GM21526 (cell line): ENCODE results near the gene EYA3.
"Not testable (repeated sequence)": the region's sequence is repeated elsewhere in the genome, so short reads cannot be mapped to it uniquely, and the experiment has no call there.

Experiments used
- ATAC-seq: cut with Tn5 transposase; IDR thresholded peaks from one replicate; pipeline ENCODE4 v1.9.1; 2021; ENCODE audit warnings: moderate library complexity; ENCODE audit not compliant: unreplicated experiment, low FRiP score

The EYA3 gene

DNA sequence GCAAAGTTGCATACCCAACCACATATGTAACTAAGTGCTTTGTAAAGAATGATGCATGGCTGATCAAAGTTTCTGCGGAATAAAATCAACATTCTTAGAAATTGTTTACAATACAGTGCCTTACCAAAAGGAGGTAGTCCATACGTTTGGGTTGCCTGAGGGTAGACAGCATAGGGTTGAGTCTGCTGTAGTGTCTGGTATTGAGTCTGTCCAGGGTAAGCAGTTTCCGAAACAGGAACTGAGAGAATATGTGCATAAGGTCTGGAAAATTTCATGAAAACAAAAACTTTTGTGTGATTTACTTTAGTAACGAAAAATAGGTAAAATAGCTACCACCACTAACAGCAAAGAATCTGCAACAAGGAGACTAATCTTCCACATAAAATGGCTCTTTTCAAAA is 53.0 kb downstream of the EYA3 start:
- no peak for ATAC-seq

DNA sequence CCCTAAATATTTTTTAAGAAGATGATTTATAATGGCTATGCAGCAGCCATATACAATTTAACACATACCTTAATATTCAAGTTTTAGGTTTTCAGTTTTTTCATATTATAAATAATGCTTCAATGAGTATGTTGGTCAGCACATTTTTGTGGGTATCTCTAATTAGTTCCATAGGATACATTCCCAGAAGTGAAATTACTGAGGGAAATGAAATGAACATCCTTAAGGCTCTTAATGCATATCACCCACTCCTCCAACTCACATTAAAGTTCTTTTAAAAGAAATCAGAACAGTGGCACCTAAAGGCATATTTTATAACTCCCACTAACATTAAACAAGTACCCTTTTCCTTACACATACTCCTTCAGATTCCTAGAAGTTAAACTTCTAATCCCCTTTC is 56.1 kb downstream of the EYA3 start:
- no peak for ATAC-seq

DNA sequence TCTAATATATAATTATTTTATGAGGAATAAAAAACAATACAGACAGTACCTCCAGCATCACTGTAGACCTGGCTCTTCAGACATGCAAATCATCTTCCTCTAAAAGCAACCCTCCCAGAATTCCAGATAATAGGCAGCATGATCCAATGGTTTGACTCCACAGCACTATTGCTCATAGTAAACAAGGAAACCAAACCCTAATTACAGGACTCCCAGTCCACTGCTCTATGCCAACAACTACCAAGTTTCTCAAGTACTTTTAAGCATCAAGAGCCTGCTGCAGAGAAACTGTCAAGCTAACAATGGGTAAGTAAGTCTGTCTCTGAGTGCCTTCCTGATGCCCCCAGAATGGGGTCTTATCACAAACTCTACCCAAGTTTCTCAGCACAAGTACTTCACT is 57.2 kb downstream of the EYA3 start:
- ATAC-seq, result no peak

DNA sequence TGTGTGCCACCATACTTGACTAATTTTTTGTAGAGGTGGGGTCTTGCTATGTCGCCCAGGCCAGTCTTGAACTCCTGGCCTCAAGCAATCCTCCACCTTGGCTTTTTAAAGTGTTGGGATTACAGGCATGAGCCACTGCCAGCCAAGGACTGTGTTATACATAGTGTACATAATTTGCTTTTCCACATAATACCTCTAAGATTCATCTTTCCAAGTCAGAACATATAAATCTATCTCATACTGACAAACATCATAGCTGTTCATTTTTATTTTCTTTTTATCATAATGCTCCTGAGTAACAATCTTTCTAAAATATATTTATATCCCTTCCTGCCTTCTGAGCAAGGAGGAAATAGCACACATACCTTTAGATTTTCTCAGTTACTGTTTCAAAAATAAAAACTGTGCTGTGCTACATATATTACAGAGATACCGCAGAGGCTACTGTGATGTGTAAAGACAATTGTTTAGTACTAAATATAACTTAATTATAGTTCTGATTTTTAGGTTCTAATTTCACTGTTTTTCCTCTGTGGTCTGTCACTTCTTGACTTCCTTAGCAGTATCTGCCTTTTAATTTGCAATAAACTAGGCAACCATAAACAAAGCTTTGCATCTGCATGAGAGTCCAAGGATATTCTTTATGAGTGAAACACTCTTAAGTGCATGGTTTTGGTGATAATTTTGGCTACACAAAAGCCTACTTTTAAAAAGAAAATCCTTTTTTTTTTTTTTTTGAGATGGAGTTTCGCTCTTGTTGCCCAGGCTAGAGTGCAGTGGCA is 59.3 kb downstream of the EYA3 start:
- ATAC-seq, result no peak

DNA sequence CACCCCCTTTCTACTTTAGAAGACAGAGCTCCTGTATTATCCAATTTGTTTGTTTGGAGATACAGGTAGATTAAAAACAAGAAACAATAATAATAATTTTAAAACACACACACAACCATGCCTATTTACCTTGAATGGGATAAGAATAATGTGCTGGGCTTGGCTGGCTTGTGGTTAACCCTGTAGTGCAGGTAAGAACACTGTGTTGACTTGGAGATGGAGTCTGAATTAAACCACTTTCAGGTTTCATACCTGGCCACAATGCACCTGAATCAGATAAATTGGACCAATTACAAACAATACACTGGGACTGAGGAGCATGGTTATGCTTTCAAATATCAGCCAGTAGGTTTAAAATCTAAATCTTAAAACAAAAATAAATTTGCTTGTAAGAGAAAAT is 60.8 kb downstream of the EYA3 start:
- no peak for ATAC-seq

DNA sequence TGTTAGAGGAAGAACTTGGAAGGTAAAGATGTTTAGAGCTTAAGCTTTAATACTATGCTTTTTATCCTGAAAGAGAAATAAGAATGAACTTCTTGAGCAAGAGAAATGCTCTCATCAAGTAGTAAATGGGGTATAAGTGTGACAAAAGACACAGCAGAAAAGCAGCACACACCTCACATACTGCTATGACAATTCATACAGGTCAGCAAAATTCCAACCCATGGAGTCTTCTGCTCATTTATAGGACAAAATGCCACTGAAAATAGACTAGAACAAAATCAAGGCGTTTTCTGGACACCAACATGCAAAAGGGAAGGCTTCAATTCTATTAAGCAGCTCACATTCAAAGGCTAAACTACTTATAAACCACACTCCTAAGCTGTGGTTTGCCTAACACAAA is 61.2 kb downstream of the EYA3 start:
- no peak for ATAC-seq

DNA sequence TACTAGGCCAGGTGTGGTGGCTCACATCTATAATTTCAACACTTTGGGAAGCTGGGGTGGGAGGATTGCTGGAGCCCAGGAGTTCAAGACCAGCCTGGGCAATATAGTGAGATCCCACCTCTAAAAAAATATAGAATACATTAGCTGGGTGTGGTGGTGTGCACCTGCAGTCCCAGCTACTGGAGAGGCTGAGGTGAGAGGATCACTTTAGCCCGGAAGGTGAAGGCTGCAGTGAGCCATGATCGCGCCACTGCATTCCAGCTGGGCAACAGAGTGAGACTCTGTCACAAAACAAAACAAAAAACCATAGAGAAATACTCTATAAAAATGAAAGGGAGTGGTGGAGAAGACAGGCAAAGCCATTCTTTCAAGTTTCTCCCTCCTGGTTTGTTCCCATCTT is 62.1 kb downstream of the EYA3 start:
- ATAC-seq, result no peak

DNA sequence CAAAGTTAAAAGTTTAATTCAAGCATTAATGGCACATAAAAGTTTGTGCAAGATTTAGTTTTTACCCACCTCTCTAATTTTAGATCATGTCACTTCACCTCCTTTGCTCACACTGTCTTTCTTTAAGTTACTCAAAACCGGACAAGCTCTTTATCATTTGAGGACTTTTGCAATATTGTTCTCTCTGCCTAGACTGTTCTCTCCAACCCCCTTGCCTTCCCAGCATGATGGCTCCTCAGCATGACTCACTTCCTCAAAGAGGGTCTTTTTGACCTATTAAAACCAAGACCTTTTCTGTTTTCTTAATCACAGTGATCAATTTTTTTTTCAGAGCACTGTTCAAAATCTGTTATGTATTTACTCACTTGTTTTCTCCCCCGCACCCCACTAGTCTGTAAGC is 67.3 kb downstream of the EYA3 start:
- no peak for ATAC-seq

DNA sequence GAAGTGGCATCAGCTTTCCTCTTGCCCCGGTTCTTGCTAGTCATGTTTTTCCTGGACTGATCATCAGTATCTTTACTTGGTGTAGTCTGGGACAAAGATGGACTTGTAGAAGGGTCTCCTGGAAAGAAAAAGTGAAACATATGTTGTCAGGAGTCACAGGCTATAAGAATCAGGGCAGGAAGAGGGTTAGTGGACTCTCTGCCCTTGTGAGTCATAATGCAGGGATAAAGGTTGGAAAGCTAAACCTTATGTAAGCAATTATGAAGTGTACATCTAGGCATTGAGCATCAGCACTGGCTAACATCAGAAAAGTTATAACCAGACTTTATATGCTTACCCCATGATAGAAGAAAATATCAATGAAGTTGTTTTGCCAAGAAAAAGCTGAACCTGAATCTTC is 77.4 kb downstream of the EYA3 start:
- no peak for ATAC-seq

DNA sequence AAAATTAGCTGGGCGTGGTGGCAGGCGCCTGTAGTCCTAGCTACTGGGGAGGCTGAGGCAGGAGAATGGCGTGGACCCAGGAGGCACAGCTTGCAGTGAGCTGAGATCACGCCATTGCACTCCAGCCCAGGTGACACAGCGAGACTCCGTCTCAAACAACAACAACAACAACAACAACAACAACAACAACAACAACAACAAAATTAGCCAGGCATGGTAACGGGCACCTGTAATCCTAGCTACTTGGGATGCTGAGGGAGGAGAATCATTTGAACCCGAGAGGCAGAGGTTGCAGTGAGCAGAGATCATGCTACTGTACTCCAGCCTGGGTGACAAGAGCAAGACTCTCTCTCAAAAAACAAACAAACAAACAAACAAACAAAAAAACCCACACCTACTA is 85.3 kb downstream of the EYA3 start:
- ATAC-seq, result not testable (repeated sequence)

DNA sequence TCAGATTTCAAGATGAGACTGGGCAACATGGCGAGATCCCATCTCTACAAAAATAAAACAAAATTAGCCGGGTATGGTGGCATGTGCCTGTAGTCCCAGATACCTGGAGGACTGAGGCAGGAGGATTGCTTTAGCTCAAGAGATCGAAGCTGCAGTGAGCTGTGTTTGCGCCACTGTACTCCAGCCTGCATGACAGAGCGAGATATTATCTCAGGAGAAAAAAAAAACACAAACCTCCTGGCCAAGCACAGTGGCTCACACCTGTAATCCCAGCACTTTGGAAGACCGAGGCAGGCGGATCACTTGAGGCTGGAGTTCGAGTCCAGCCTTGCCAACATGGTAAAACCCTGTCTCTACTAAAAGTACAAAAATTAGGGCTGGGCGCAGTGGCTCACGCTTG is 85.8 kb downstream of the EYA3 start:
- no peak for ATAC-seq

DNA sequence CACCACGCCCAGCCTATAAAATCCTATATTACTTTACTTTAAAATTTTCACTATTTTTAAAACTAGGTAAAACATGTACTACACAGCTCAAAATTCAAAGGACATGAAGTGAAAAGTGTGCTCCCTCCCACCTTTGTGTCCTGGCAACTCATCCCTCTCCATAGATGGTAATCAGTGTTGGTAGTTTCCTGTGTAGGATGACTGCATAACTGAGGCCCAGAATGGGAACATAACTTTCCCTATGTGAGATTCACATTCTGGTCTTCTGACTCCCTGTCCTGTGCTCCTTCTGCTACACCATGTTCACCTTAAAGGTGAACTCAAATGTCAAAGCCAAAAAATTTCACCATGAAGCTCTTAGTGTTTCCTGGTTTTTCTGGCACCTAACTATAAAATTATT is 89.4 kb downstream of the EYA3 start:
- no peak for ATAC-seq

DNA sequence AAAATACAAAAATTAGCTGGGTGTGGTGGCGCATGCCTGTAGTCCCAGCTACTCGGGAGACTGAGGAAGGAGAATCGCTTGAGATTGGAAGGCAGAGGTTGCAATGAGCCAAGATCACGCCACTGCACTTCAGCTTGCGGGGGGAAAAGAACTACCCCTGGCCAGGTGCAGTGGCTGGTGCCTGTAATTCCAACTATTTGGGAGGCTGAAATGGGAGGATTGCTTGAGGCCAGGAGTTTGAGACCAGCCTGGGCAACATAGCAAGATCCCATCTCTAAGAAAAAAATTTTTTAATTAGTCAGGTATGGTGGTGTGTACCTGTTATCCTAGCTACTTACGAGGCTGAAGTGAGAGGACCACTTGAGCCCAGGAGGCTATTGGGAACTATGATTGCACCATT is 93.9 kb downstream of the EYA3 start:
- ATAC-seq, result not testable (repeated sequence)

DNA sequence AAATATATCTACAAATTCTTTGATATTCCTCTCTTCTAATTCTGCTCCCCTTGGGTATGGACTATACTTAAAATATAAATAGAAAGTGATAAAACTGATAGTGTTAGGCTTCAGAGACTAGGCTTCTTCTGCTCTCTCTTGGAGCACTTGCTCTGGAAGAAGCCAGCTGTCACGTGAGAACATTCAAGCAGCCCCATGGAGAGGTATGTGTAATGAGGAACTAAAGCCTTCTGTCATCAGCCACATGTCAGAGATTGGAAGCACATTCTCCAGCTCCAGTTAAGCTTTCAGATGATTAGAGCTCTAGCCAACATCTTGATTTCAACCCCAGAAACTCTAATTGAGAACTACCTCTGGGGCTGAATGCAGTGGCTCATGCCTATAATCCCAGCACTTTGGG is 94.3 kb downstream of the EYA3 start:
- ATAC-seq, result no peak

DNA sequence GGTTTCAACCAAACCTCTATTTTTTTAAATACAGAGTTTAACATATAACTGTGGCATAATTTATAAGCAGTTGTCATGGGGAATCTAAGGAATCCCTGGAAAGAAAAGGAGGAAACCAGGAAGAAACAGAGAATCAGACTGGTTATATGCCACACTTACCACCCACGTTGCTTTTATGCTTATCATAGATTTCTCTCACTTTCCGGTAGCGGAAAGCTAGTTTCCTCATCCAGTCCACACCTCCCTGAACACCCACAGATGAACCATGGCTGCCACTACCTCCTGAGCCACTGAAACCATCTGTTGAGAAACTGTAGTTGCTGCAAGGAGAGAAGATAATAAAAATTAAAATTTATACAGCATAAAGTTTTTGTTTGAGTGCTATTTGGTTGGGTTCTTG is 95.2 kb downstream of the EYA3 start:
- ATAC-seq, result no peak

DNA sequence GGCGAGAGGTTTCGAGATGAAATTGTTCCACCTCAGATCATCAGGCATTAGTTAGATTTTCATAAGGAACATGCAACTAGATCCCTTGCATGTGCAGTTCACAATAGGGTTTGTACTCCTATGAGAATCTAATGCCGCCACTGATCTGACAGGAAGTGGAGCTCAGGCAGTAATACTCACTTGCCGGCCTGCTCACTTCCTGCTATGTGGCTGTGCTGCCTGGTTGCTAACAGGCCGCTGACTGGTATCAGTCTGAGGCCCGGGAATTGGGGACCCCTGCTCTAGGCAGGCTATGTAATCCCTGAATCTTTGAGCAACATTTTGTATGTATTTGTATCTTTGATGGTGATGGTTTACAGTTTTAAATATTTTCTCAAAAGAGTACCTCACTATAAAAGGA is 96.1 kb downstream of the EYA3 start:
- ATAC-seq, result no peak

DNA sequence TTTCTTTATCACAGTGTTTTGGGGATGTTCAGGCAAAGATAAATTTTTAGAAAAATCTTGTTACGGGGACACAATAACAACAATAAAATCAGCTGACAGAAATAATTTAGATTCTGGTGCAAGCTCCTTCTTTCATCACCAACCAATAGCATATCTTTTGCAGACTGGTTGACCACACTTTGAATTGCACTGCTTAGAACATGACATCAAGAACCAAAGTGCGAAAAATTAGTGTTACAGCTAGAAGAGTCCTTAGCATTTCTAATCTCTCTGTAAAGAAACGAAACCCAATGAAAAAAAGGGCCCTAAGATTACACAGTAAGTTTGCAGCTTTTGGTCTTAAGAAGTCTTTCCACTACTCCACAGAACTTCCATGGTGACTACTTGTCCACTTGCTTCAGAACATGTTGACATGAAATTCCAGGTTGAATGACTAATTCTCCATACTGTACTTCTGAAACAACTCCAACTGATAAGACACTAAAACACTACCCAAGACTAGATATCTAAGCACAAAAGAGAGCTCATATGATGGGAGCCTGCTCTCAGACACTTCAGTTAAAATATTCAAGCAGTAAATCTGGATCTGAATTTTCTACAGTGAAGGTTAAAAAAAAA is 97.4 kb downstream of the EYA3 start:
- ATAC-seq, result no peak

DNA sequence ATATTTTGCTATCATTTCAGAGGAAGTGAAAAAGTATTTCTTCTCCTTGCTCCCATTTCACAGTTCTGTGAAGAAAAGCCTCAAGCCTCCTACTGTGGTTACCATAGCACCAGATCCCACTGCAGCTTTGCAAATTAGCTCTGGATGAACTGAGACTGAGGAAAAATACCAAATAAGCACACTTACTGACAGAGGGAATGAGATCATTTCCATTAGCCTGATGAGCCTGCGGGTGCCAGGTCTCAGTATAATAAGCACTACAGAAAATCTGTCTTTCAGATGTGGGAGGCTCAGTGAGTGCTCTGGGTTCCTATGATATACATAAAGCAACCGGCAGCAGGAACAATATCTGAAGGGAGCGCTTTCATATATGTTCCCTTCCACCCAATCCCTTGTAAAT is 107.3 kb downstream of the EYA3 start:
- ATAC-seq, result no peak

DNA sequence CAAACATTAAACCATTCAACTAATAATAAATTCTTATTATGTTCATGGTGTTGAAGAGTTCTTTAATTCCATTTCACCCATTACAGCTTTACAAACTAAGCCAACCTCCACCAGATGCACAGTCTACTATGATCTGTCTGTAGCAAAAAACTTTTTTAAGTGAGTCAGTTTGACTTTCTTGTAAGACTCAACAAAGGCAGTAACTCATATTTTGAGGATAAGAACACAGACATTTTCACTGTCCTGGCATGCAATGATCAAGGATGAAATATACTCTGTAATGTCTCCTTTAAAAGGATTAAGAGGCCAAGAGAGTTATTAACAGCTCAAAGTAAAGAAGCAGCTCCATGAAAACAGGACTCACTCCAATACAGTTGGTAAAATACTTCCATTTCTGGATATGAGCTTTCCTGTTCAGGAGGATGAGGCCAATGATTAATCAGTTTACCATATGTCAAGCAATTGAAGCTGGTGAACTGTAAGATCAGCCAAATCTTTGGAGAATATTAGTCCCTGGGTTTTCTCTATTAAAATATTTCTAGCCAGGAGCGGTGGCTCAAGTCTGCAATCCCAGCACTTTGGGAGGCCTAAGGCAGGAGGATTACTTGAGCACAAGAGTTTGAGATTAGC is 108.1 kb downstream of the EYA3 start:
- no peak for ATAC-seq

DNA sequence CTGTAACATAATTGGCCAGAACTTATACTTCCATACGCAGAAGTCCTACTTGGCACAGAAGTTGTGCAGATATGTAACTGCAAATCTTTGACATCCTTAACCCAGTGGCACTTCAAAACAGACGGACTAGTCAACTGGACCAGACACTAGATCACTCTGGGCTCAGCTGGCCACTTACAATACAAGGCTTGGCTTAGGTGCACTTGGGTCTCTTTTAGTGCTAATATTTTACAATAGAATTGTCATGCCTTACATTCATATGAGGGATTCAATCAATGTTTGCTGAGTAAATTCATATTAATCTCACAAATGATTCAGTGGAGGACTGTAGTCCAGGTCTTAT is 108.6 kb downstream of the EYA3 start:
- no peak for ATAC-seq

DNA sequence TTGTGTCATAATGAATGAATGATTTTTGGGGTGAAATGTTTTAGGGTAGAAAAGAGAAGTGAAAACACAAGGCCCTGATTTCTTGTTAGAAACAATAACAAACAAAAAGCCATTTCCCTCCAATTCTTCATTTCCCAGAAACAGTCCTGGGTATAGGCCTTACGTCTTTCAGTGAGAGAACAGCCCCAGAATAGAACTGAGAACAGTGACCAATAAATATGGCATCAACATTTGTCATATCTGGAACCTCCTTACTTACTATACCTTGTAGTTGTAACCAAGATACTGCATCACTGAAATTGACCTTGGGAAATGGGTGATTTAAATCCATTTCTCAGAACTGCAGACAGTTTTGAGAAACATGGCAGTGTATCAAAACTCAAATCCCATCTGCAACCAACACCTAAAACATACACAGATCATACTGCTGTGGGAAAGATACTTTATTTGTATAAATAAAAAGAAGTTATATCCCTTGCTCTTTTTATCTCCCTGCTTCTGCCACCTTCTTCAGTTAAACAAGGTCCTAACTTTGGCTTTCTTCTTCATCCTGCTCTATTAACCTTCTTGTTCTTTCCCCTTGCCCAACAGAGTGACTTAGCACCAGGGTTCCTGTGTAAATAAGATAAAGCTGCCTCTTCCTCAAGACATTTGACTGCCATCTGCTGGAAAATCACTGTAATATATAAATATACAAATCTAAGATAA is 109.1 kb downstream of the EYA3 start:
- no peak for ATAC-seq

DNA sequence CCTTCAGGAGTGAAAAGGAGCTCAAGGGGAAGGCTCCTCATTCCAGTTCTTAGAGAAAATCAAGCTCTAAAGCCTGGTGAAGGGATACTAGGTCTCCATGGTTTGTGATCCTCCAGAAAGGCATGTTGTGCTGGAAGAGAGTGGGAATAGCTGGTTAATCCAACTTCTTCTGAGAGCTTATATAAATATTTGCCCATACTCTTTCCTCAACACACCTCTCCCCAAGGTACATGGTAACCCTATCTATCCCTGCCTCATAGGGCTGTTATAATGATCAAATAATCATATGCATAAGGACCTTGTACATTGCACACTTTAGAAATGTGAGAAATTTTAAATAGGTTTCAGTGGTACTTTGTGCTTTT is 114.0 kb downstream of the EYA3 start:
- ATAC-seq, result no peak
